Vagina (tissue), 2 donors: ENCODE results near the gene ARPC5. TPM values are rescaled to one million over a fixed set of nuclear protein-coding genes. Genes with fewer than 3 reads are reported as not detected.
A peak's percentile ranks its signal among the peaks of the same experiment; 100 is the strongest.

ENCODE experiments used
- DNase-seq, 2 donors: peaks; one replicate each; pipeline ENCODE4 v3.0.0-alpha.2; 2017; ENCODE audit errors: extremely low spot score in 2 of 2
- H3K27ac ChIP-seq: fragments of 200-600 bp; sonication (generic); one replicate; pipeline ENCODE4 v1.5.1; 2019
- H3K27me3 ChIP-seq: fragments of 200-600 bp; sonication (generic); one replicate; pipeline ENCODE4 v1.5.1; 2019
- H3K36me3 ChIP-seq, 2 donors: fragments of 200-600 bp; sonication (generic); one replicate each; pipeline ENCODE4 v1.5.1; 2017 to 2019
- H3K4me1 ChIP-seq: fragments of 200-600 bp; sonication (generic); one replicate; pipeline ENCODE4 v1.5.1; 2019
- H3K4me3 ChIP-seq, 2 donors: fragments of 200-600 bp; sonication (generic); 1 replicate in 1 of 2; 2 replicates in 1 of 2; pipeline ENCODE4 v1.5.1; 2016 to 2019
- H3K9me3 ChIP-seq: fragments of 200-600 bp; sonication (generic); one replicate; pipeline ENCODE4 v1.5.1; 2019
- POLR2A ChIP-seq, 2 donors: fragments of 450-650 bp; IDR thresholded peaks; one replicate each; pipeline ENCODE4 v1.6.1; 2017; ENCODE audit warnings: antibody characterized with exemption in 2 of 2, mild to moderate bottlenecking in 2 of 2, moderate library complexity in 2 of 2
- POLR2AphosphoS5 ChIP-seq, 2 donors: sonication (generic); formaldehyde crosslinking; IDR thresholded peaks; one replicate each; pipeline ENCODE4 v1.9.0; 2017; ENCODE audit warnings: antibody characterized with exemption in 2 of 2, mild to moderate bottlenecking in 2 of 2, low read depth in 1 of 2; ENCODE audit not compliant: insufficient read depth in 1 of 2
- intact Hi-C: fragments of 100-400 bp; cut with DNase I; formaldehyde crosslinking; loops from one replicate; pipeline ENCODE4 v1.15.1; 2023
- total RNA-seq: library from RNA; depleted of rRNA; stranded (reverse); fragments of >200 nt; gene quantifications from one replicate; pipeline ENCODE4 v1.2.3, GENCODE V29; 2016
- TF ChIP-seq, protein P1 (sequence below), 3 experiments: fragments of 450-650 bp in 2 of 3; fragments of 200-600 bp in 1 of 3; sonication (generic) in 1 of 3; IDR thresholded peaks; one replicate each; pipeline ENCODE4 v1.5.1; 2017 to 2019; ENCODE audit warnings: antibody characterized with exemption in 3 of 3, mild to moderate bottlenecking in 2 of 3, moderate library complexity in 2 of 3

Gene ARPC5
- total RNA-seq, 1 donor from 2014 or later, result 48.4 TPM

GRCh38 chr1:183611021-183611420 is 24.6 kb downstream of the ARPC5 start:
- no peak overlapping the region for H3K4me3 ChIP-seq
- intact Hi-C loops, result no loop called here
- H3K36me3 ChIP-seq, result no peaks in the 10 kb centered on the region
- H3K4me1 ChIP-seq, result peaks cover 15% of the 10 kb centered on the region
- no peak for DNase-seq
- H3K27ac ChIP-seq, result no peak overlapping the region
- no peaks in the 10 kb centered on the region for H3K9me3 ChIP-seq
- TF ChIP-seq, protein P1, sequence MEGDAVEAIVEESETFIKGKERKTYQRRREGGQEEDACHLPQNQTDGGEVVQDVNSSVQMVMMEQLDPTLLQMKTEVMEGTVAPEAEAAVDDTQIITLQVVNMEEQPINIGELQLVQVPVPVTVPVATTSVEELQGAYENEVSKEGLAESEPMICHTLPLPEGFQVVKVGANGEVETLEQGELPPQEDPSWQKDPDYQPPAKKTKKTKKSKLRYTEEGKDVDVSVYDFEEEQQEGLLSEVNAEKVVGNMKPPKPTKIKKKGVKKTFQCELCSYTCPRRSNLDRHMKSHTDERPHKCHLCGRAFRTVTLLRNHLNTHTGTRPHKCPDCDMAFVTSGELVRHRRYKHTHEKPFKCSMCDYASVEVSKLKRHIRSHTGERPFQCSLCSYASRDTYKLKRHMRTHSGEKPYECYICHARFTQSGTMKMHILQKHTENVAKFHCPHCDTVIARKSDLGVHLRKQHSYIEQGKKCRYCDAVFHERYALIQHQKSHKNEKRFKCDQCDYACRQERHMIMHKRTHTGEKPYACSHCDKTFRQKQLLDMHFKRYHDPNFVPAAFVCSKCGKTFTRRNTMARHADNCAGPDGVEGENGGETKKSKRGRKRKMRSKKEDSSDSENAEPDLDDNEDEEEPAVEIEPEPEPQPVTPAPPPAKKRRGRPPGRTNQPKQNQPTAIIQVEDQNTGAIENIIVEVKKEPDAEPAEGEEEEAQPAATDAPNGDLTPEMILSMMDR (IDR thresholded peaks at IDR 0.05), result no peak
- TF ChIP-seq POLR2AphosphoS5 (IDR thresholded peaks at IDR 0.05; ENCODE audit: insufficient read depth in 1 of 2, low read depth in 1 of 2) (no peak), POLR2A (IDR thresholded peaks at IDR 0.05) (no peak)
- no peaks in the 10 kb centered on the region for H3K27me3 ChIP-seq

- Histone ChIP-seq H3K4me1 (peaks cover 15% of the 10 kb centered on the region), H3K36me3 (no peaks in the 10 kb centered on the region), H3K27me3 (no peaks in the 10 kb centered on the region), H3K9me3 (no peaks in the 10 kb centered on the region), H3K27ac (peak overlapping the region; percentile 77), H3K4me3 (no peak overlapping the region)
- TF ChIP-seq, protein P1 (IDR thresholded peaks at IDR 0.05), result no peak
- TF ChIP-seq POLR2AphosphoS5 (IDR thresholded peaks at IDR 0.05; ENCODE audit: insufficient read depth in 1 of 2, low read depth in 1 of 2) (no peak), POLR2A (IDR thresholded peaks at IDR 0.05) (no peak)
- DNase-seq, result no peak
- intact Hi-C loops, result no loop called here
Observed at GRCh38 chr1:183609759-183610452, 25.7 kb downstream of the ARPC5 start.

GRCh38 chr1:183609313-183609712 is 26.3 kb downstream of the ARPC5 start:
- Histone ChIP-seq H3K27me3 (no peaks in the 10 kb centered on the region), H3K4me1 (peaks cover 15% of the 10 kb centered on the region), H3K27ac (peak overlapping the region; percentile 77), H3K4me3 (no peak overlapping the region), H3K9me3 (no peaks in the 10 kb centered on the region), H3K36me3 (no peaks in the 10 kb centered on the region)
- intact Hi-C loops, result no loop called here
- TF ChIP-seq POLR2AphosphoS5 (IDR thresholded peaks at IDR 0.05; ENCODE audit: insufficient read depth in 1 of 2, low read depth in 1 of 2), result peak in 1 of 2 donors; percentile 77
- TF ChIP-seq, protein P1 (IDR thresholded peaks at IDR 0.05), result peak; percentile 43 to 60 (median 47)
- no peak for TF ChIP-seq POLR2A (IDR thresholded peaks at IDR 0.05)
- DNase-seq, result no peak

GRCh38 chr1:183607322-183607980 is 28.1 kb downstream of the ARPC5 start:
- Histone ChIP-seq H3K4me1 (peaks cover 15% of the 10 kb centered on the region), H3K4me3 (no peak overlapping the region), H3K27ac (no peak overlapping the region), H3K9me3 (no peaks in the 10 kb centered on the region), H3K27me3 (no peaks in the 10 kb centered on the region), H3K36me3 (no peaks in the 10 kb centered on the region)
- DNase-seq, result no peak
- TF ChIP-seq POLR2A (IDR thresholded peaks at IDR 0.05) (no peak), POLR2AphosphoS5 (IDR thresholded peaks at IDR 0.05; ENCODE audit: insufficient read depth in 1 of 2, low read depth in 1 of 2) (no peak)
- TF ChIP-seq, protein P1 (IDR thresholded peaks at IDR 0.05), result no peak
- intact Hi-C loops, result no loop called here

DNA sequence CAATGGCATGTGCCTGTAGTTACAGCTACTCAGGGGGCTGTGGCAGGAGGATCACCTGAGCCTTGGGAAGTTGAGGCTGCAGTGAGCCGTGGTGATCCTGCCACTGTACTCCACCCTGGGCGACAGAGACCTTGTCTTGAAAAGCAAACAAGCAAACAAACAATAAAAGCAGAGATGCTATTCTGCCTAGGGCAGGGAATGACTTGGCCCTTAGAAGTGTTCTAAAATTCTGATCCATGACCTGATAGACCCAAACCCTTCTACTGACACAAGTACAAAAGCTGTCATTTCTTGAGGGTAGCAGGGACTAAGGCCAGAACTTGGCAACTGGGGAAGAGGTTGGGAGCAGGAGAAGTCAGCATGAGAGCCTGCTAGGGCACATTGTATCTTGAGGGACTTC is 29.7 kb downstream of the ARPC5 start:
- DNase-seq, result no peak
- intact Hi-C loops, result no loop called here
- H3K4me3 ChIP-seq, result no peak overlapping the region
- peaks cover 15% of the 10 kb centered on the region for H3K4me1 ChIP-seq
- no peaks in the 10 kb centered on the region for H3K36me3 ChIP-seq
- H3K27me3 ChIP-seq, result no peaks in the 10 kb centered on the region
- TF ChIP-seq POLR2A (IDR thresholded peaks at IDR 0.05) (no peak), POLR2AphosphoS5 (IDR thresholded peaks at IDR 0.05; ENCODE audit: insufficient read depth in 1 of 2, low read depth in 1 of 2) (no peak)
- TF ChIP-seq, protein P1 (IDR thresholded peaks at IDR 0.05), result no peak
- no peaks in the 10 kb centered on the region for H3K9me3 ChIP-seq
- H3K27ac ChIP-seq, result no peak overlapping the region
